Frontal cortex (tissue), 4 donors: ENCODE measurements around the gene DPF3. TPM values are rescaled to one million over a fixed set of nuclear protein-coding genes. Genes with fewer than 3 reads are reported as not detected.

Source experiments
- DNase-seq, 2 donors: peaks; one replicate each; pipeline ENCODE4 v3.0.0; 2012; ENCODE audit warnings: low spot score in 2 of 2
- FAIRE-seq: peaks from 2 replicates; lab custom pipeline; 2012; peaks lifted over from hg19 to GRCh38; lab: Jason Lieb, UNC
- total RNA-seq: library from RNA; depleted of rRNA; stranded (reverse); fragments of >200 nt; gene quantifications from one replicate; pipeline ENCODE4 v1.2.3, GENCODE V29; 2014
- donor health status: control.
- donor health status: control.
- donor health status: control.

Gene DPF3
- total RNA-seq, 1 donor from 2014 or later = 5.7 TPM

- no peak for FAIRE-seq
- DNase-seq = no peak
Observed at GRCh38 chr14:72810201-72810600, 83.7 kb downstream of the DPF3 start.

DNA sequence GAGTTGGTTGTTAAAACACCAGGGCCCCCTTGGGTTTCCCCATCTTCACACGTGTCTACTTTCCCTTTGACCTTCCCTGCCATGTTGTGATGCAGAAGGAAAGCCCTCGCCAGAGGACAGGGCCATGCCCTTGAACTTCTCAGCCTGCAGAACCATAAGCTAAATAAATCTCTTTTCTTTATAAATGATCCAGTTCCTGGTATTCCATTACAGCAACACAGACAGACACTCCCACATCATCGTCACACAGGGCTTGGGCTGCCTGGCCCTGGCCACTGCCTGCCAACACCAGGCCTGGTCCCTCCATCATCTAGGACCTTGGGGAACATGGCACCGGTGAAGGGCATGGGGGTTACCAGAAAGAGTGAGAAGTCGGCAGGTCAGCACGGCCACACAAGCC, 84.8 kb downstream of the DPF3 start:
- FAIRE-seq (no peak), DNase-seq (no peak)

DNA sequence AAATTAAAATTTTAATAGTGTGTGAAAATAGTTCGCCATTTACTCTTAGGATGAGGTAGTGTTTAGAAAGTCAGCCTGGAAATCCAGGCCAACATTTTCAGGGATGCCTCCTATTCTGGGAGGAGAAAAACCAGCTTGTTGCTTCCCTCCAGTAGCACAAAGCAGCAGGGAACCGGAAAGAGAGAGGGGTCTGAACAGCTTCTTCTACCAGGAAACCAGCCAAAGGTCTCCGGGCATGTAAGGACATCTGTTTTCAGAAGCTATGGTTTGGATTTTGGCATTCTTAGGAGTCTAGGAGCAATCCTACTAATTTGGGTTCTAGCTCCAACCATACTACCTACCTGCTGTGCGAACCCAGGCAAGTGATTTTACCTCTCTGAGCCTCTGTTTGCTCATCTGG, 85.3 kb downstream of the DPF3 start:
- no peak for FAIRE-seq
- DNase-seq = no peak

DNA sequence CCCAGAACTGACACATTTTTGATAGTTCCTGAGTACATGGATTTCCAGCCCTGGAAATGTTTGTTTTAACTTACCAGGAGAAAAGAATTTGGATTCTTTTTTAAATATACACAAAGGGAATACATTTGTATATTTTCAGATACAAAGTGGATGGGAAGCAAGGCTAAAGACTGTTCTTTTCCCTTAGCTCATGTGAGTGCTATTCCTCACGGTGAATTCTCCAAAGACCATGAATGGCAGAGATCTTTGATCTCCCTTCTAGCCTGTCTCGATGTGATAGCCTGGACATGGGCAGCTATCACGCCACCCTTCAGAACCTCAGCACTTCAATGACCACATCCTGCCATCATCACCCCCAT, 91.3 kb downstream of the DPF3 start:
- no peak for FAIRE-seq
- DNase-seq = no peak

GRCh38 chr14:72801836-72802587, 91.9 kb downstream of the DPF3 start:
- DNase-seq = no peak
- FAIRE-seq = no peak

GRCh38 chr14:72801381-72801812, 92.5 kb downstream of the DPF3 start:
- no peak for FAIRE-seq
- no peak for DNase-seq

DNA sequence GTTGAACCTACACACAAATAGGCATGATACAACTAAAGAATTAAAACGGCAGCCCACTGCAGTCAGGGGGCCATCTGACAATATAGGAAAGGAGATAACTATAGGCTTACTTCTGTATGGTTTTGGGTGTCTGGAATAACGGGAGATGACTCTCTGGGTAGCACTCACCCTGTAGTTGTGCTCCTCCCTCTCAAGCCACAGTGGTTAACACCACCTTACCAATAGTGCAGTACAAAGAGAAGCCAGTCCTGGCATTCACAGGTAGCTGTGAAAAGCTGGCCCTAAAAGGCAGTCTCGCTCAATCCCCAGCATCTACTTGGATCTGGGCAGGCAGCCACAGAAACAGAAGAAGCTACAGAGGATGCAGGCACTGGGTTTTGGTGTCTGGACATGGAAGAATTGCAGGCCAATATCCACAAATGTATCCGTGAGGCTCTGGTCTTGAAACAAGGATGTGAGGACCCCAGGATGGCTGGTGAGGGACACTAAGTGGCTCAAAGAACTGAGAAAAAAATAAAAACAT, 93.0 kb downstream of the DPF3 start:
- no peak for DNase-seq
- FAIRE-seq = no peak

- DNase-seq (no peak), FAIRE-seq (no peak)
Observed at GRCh38 chr14:72800296-72800695, 93.6 kb downstream of the DPF3 start.

DNA sequence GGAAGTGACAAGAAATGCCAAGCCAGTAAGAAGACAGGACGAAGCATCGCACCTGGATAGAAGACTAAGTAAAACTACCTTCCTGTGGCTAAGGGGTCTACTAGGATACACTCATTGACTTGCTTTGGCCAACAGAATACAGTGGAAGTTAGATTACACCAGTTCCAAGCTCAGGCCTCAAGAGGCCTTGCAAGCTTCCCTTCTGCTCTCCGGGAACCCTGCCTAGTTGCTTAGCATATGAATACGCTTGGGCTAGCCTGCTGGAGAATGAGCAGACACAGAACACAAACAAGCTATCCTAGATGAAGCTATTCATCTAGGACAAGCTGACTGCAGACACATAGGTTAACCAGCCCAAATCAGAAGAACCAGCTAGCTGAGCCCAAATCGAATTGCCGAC, 97.0 kb downstream of the DPF3 start:
- FAIRE-seq (no peak), DNase-seq (no peak)

- FAIRE-seq (no peak), DNase-seq (no peak)
Observed at GRCh38 chr14:72793156-72793939, 100.6 kb downstream of the DPF3 start.

DNA sequence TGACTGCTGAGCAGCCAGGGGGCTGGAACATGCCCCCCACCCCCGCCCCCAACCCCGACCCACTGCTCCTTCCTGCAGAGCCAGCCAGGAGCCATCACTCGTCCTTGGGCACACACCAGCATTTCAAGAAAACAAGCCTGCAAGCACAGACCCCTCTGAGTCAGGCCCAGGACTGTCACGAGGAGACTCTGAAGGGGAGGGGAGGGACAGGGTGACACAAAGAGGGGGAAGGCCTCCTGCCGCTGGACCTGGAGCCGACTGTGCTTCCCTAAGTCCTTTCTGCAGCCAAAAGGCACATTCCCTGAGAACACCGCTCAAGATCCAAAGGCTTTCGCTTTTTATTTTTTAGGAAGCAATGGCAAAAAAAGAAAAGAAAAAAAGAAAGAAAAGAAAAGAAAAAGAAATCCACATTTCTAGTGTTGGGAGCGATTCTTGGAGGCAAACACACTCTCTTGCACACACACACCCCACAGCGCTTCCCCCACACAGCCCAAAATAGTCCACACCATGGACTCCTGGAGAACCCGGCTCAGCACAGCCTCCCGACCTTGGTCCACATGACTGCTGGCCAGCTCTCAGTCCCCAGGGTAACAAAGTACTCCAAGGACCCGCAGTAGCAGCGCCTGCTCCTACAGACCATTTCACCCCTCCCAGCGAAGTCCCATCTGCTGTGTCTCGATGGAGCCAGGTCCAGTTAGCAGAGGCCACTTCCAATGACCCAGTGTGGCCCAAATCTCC, 101.7 kb downstream of the DPF3 start:
- FAIRE-seq = no peak
- peak in 1 of 2 donors; percentile 63 for DNase-seq

DNA sequence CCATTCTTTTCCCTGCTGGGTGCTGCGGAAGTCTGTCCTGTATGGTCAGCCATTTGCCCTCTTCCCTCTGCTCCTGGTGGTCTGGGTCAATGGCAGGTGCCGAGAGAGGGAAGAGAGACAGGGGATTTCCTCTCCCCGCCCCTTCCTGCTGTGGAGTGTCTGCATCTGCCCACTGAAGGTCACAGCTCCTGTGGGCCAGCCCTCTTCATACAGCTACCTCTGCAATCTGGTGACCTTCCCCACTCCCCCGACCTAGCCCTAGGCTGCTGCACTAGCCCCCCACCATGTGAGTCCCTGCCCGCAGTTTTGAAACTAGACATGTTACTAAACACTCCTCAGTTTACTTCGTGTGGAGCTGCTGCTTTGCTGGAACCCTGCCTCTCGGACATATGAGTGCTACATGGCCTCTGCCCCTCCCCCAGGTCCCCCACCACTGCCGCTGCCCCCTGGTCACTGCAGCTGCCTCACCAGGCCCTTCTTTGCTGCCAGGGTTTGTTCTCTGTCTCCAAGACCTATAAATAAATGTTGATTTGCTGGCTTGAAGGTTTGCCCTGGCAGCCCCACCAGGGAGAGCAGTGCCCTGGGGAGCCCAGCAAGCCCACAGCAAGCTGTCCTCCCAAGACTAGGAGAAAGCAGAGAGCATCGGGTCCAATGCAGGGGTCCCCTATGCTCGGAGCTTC, 102.9 kb downstream of the DPF3 start:
- FAIRE-seq (no peak), DNase-seq (no peak)

DNA sequence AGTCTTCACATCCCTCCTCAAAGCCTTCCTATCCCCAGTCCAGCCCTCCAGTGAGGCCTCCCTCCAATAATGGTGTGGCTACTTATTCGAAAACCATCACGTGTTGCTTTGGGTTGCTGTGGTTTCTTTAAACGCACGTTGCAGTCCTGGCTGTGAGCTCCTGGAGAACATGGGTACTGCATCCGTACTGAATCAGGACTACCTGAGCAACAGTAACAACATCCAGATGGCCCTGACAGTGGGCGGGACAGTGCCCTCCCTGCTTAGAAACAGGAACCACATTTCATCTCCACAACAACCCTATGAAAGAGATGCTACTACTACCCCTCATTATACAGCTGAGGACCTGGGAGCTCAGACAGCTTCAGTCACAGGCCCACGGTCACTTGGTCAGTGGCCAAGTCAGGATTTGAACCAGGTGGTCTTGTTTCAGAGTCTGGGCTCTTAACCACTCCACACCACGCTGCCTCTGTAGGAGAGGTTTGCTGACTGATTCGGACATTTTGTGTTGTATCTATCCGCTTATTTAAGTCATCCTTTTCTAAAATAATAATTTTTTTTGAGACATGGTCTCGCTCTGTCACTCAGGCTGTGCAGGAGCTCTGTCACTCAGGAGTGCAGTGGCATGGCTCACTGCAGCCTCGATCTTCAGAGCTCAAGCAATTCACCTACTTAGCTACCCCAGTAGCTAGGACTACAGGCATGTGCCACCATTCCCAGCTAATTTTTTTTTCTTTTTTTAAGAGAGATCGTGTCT, 104.8 kb downstream of the DPF3 start:
- DNase-seq (no peak), FAIRE-seq (no peak)

DNA sequence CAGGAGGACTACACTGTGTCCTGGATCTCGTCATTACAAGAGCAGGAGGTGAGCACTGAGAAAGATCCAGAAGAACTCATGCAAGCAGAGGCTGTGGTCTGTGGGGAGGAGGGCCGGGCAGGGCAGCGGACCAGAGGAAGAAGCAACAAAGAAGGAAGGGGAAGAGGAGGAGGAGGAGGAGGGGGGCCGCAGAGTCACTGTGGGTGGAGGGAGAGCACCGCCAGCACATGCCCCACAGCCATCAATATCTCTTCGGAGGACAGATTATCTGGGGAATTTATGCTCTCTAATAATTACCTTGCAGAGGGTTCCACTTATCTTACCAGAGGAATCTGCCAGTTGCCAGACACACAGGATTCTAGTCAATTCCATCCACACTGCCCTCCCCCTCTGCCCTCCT, 105.6 kb downstream of the DPF3 start:
- no peak for FAIRE-seq
- DNase-seq = no peak

- DNase-seq (no peak), FAIRE-seq (no peak)
Observed at GRCh38 chr14:72787841-72788240, 106.1 kb downstream of the DPF3 start.

GRCh38 chr14:72786378-72787350, 107.2 kb downstream of the DPF3 start:
- no peak for FAIRE-seq
- DNase-seq = no peak

DNA sequence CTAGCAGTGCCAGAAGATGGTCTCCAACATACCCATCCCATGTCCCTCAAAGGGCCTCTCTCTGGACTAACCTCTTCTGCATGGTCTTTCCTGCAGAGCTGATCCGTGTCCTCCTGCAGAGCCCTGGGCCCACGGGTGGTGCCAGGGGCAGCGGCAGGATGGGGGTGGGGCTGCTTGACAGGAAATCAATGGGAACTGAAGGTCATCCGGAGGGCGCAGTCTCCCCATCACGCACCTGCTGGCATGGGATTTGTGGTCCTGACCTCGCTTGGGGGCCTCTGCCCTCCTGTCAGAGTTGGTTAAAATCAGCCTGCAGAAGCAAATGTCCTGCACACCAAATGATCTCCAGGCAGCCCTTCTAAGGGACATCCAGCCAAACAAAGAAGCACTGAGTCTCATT, 110.2 kb downstream of the DPF3 start:
- DNase-seq (no peak), FAIRE-seq (no peak)

GRCh38 chr14:72782817-72783216, 111.1 kb downstream of the DPF3 start:
- DNase-seq (no peak), FAIRE-seq (no peak)
